HG03432 (cell line): ENCODE measurements around the gene COA8.
"Not testable (repeated sequence)": the region's sequence is repeated elsewhere in the genome, so short reads cannot be mapped to it uniquely, and the experiment has no call there.

Experiments used
- ATAC-seq: cut with Tn5 transposase; IDR thresholded peaks from one replicate; pipeline ENCODE4 v1.9.1; 2021; ENCODE audit warnings: mild to moderate bottlenecking, moderate library complexity; ENCODE audit not compliant: unreplicated experiment

COA8 gene

GRCh38 chr14:103525430-103526246 is 37.1 kb upstream of the COA8 start:
- not testable (repeated sequence) for ATAC-seq

GRCh38 chr14:103526247-103526913 is 36.4 kb upstream of the COA8 start:
- ATAC-seq, result no peak

GRCh38 chr14:103526914-103527248 is 35.9 kb upstream of the COA8 start:
- ATAC-seq, result no peak

- ATAC-seq, result peak; percentile 68
These were observed 35.2 kb upstream of the COA8 start for GRCh38 chr14:103527408-103528145.

- no peak for ATAC-seq
These were observed 34.6 kb upstream of the COA8 start for GRCh38 chr14:103528146-103528586.

- peak; percentile 40 for ATAC-seq
These were observed 34.0 kb upstream of the COA8 start, which contains the start of gene TRMT61A for GRCh38 chr14:103528587-103529382. Gene TRMT61A (plus strand): TSS chr14:103529196. CDS start chr14:103529979, 783 bp downstream.

- ATAC-seq, result no peak
These were observed 33.1 kb upstream of the COA8 start for GRCh38 chr14:103529383-103530365.

- ATAC-seq, result no peak
These were observed 32.4 kb upstream of the COA8 start for GRCh38 chr14:103530390-103530789.

- ATAC-seq, result no peak
These were observed 31.9 kb upstream of the COA8 start for GRCh38 chr14:103530831-103531230.

- ATAC-seq, result no peak
These were observed 31.1 kb upstream of the COA8 start for GRCh38 chr14:103531421-103532215.

- no peak for ATAC-seq
These were observed 30.3 kb upstream of the COA8 start for GRCh38 chr14:103532216-103533136.

- no peak for ATAC-seq
These were observed 29.4 kb upstream of the COA8 start for GRCh38 chr14:103533137-103533998.

GRCh38 chr14:103533999-103534575 is 28.7 kb upstream of the COA8 start:
- ATAC-seq, result no peak

- ATAC-seq, result no peak
These were observed 28.1 kb upstream of the COA8 start for GRCh38 chr14:103534576-103535061.

GRCh38 chr14:103535081-103535890 is 27.5 kb upstream of the COA8 start:
- no peak for ATAC-seq
